Mammary epithelial cell (primary cell): ENCODE data around the gene TBL3.

Source experiments
- CTCF ChIP-seq, 2 donors: IDR thresholded peaks in 1 of 2; conservative IDR thresholded peaks in 1 of 2; 2 replicates each; pipeline ENCODE4 v1.5.1; 2011 to 2012; ENCODE audit warnings: inconsistent platforms in 2 of 2, low read length in 2 of 2, mild to moderate bottlenecking in 2 of 2, control low read depth in 1 of 2, low read depth in 1 of 2; ENCODE audit not compliant: insufficient read depth in 1 of 2; ENCODE audit errors: extremely low read depth in 1 of 2
- EZH2 ChIP-seq: IDR thresholded peaks from 2 replicates; pipeline ENCODE4 v1.6.1; 2012; ENCODE audit warnings: low read length, inconsistent platforms, borderline replicate concordance

- TF ChIP-seq CTCF (conservative IDR thresholded peaks at IDR 0.05 in 1 of 2, IDR thresholded peaks at IDR 0.05 in 1 of 2; ENCODE audit: extremely low read depth in 1 of 2, insufficient read depth in 1 of 2, low read depth in 1 of 2, low read length in 2 of 2) (peak in 1 of 2 donors; percentile 7), EZH2 (no peak)
Measured at GRCh38 chr16:1923299-1924034, 48.4 kb upstream of the TBL3 start.
